ENCODE data around the gene LYPD6B.

DNA sequence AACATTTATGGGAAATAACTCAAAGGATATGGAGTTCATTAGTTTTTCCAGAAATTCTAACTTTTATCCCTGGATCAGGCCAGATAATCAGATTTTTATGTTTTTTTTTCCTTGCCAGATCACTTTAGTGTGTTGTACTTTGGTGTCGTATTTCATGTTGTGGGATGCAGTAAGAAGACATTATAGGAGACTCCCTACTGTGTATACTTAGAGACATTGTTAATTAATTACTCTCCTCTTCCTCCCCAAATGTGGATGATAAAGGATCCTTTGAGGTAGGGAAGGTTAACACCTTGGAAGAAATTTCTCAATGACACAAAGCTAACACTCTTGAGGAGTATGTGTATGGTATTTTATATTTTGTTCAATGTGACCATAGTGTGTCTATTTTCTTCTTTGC, 120.5 kb downstream of the LYPD6B start:
- no peak for TF ChIP-seq CTCF (IDR thresholded peaks at IDR 0.05; ENCODE audit: low read length)
- TF ChIP-seq EZH2 (IDR thresholded peaks at IDR 0.05; ENCODE audit: borderline replicate concordance, low read length), result no peak

All from OCI-LY1 (cell line).